Measurements from ENCODE around the gene VPS26A.

Gene VPS26A

GRCh38 chr10:69179089-69179742 lies 55.2 kb downstream of the VPS26A start:
- no peak for DNase-seq (ENCODE audit: low read depth in 2 of 2)

- DNase-seq (ENCODE audit: low read depth in 2 of 2): peak; percentile 94
Observed at GRCh38 chr10:69179743-69180524, 56.0 kb downstream of the VPS26A start, which contains the start of gene SUPV3L1. Gene SUPV3L1 (plus strand): TSS chr10:69180234. CDS start chr10:69180292, 58 bp downstream.

- DNase-seq (ENCODE audit: low read depth in 2 of 2): no peak
Observed at GRCh38 chr10:69180525-69181204, 56.7 kb downstream of the VPS26A start.

- no peak for DNase-seq (ENCODE audit: low read depth in 2 of 2)
Observed at GRCh38 chr10:69181433-69181832, 57.5 kb downstream of the VPS26A start.

- DNase-seq (ENCODE audit: low read depth in 2 of 2): no peak
Observed at GRCh38 chr10:69182005-69182404, 58.0 kb downstream of the VPS26A start.

GRCh38 chr10:69186524-69186923 lies 62.5 kb downstream of the VPS26A start:
- no peak for DNase-seq (ENCODE audit: low read depth in 2 of 2)

GRCh38 chr10:69201045-69201444 lies 77.1 kb downstream of the VPS26A start:
- no peak for DNase-seq (ENCODE audit: low read depth in 2 of 2)

- no peak for DNase-seq (ENCODE audit: low read depth in 2 of 2)
Observed at GRCh38 chr10:69202332-69202731, 78.4 kb downstream of the VPS26A start.

- DNase-seq (ENCODE audit: low read depth in 2 of 2): no peak
Observed at GRCh38 chr10:69208761-69209160, 84.8 kb downstream of the VPS26A start.

- no peak for DNase-seq (ENCODE audit: low read depth in 2 of 2)
Observed at GRCh38 chr10:69209787-69210484, 86.0 kb downstream of the VPS26A start.

- no peak for DNase-seq (ENCODE audit: low read depth in 2 of 2)
Observed at GRCh38 chr10:69211104-69211503, 87.1 kb downstream of the VPS26A start.

GRCh38 chr10:69211524-69211923 lies 87.5 kb downstream of the VPS26A start:
- DNase-seq (ENCODE audit: low read depth in 2 of 2): no peak

- no peak for DNase-seq (ENCODE audit: low read depth in 2 of 2)
Observed at GRCh38 chr10:69213591-69214311, 89.8 kb downstream of the VPS26A start.

GRCh38 chr10:69214666-69215131 lies 90.7 kb downstream of the VPS26A start:
- no peak for DNase-seq (ENCODE audit: low read depth in 2 of 2)

- DNase-seq (ENCODE audit: low read depth in 2 of 2): no peak
Observed at GRCh38 chr10:69215405-69216171, 91.6 kb downstream of the VPS26A start.

- DNase-seq (ENCODE audit: low read depth in 2 of 2): no peak
Observed at GRCh38 chr10:69216577-69217118, 92.7 kb downstream of the VPS26A start.

GRCh38 chr10:69217119-69217754 lies 93.3 kb downstream of the VPS26A start:
- peak; percentile 84 to 85 for DNase-seq (ENCODE audit: low read depth in 2 of 2)

GRCh38 chr10:69218831-69219230 lies 94.9 kb downstream of the VPS26A start:
- no peak for DNase-seq (ENCODE audit: low read depth in 2 of 2)

- no peak for DNase-seq (ENCODE audit: low read depth in 2 of 2)
Observed at GRCh38 chr10:69220041-69220451, 96.1 kb downstream of the VPS26A start, which contains the start of gene HKDC1. Gene HKDC1 (plus strand): TSS chr10:69220332. CDS start chr10:69220436, 104 bp downstream.
